ENCODE results near the gene ODAD4. TPM values are rescaled to one million over a fixed set of nuclear protein-coding genes. Genes with fewer than 3 reads are reported as not detected.

ODAD4 gene
- total RNA-seq, 1 donor from 2014 or later: 0.70 TPM

- Mint-ChIP-seq H3K4me3 (ENCODE audit: unreplicated experiment) (no peak overlapping the region), H3K9me3 (ENCODE audit: low read depth) (no peaks in the 10 kb centered on the region), H3K36me3 (ENCODE audit: low read depth) (peaks cover 50% of the 10 kb centered on the region), H3K27ac (ENCODE audit: unreplicated experiment) (peak overlapping the region; percentile 73), H3K27me3 (ENCODE audit: low read depth) (no peaks in the 10 kb centered on the region), H3K4me1 (ENCODE audit: low read depth) (peaks cover 12% of the 10 kb centered on the region)
- DNase-seq (ENCODE audit: low spot score): no peak
- no peak for TF ChIP-seq CTCF (IDR thresholded peaks at IDR 0.05)
Measured at GRCh38 chr17:41895617-41896016, 34.8 kb upstream of the ODAD4 start.

DNA sequence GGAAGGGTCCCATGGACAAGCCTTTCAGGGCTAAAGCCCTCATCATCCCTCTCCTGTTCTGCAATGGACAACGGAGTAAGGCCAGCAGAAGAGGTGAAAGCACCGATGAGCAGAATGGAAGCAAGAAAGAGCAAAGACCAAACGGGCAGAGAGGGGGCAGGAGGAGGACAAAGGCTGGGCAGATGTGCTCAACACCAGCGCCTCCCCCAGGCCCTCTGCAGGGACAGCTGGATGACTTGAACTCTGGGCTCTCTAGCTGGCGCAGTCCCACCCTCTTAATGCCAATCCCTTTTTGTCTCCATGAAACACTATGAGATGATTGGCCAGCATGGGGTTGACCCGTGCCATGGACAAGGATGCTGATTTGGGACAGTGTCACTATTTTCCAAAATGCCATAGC lies 33.7 kb upstream of the ODAD4 start:
- Mint-ChIP-seq H3K36me3 (ENCODE audit: low read depth) (peaks cover 57% of the 10 kb centered on the region), H3K9me3 (ENCODE audit: low read depth) (no peaks in the 10 kb centered on the region), H3K4me3 (ENCODE audit: unreplicated experiment) (no peak overlapping the region), H3K4me1 (ENCODE audit: low read depth) (peaks cover 12% of the 10 kb centered on the region), H3K27me3 (ENCODE audit: low read depth) (no peaks in the 10 kb centered on the region), H3K27ac (ENCODE audit: unreplicated experiment) (no peak overlapping the region)
- DNase-seq (ENCODE audit: low spot score): no peak
- no peak for TF ChIP-seq CTCF (IDR thresholded peaks at IDR 0.05)

- Mint-ChIP-seq H3K27ac (ENCODE audit: unreplicated experiment) (no peak overlapping the region), H3K4me3 (ENCODE audit: unreplicated experiment) (no peak overlapping the region), H3K27me3 (ENCODE audit: low read depth) (no peaks in the 10 kb centered on the region), H3K36me3 (ENCODE audit: low read depth) (peaks cover 47% of the 10 kb centered on the region), H3K4me1 (ENCODE audit: low read depth) (no peaks in the 10 kb centered on the region), H3K9me3 (ENCODE audit: low read depth) (no peaks in the 10 kb centered on the region)
- no peak for DNase-seq (ENCODE audit: low spot score)
- no peak for TF ChIP-seq CTCF (IDR thresholded peaks at IDR 0.05)
Measured at GRCh38 chr17:41901646-41902045, 28.8 kb upstream of the ODAD4 start.

DNA sequence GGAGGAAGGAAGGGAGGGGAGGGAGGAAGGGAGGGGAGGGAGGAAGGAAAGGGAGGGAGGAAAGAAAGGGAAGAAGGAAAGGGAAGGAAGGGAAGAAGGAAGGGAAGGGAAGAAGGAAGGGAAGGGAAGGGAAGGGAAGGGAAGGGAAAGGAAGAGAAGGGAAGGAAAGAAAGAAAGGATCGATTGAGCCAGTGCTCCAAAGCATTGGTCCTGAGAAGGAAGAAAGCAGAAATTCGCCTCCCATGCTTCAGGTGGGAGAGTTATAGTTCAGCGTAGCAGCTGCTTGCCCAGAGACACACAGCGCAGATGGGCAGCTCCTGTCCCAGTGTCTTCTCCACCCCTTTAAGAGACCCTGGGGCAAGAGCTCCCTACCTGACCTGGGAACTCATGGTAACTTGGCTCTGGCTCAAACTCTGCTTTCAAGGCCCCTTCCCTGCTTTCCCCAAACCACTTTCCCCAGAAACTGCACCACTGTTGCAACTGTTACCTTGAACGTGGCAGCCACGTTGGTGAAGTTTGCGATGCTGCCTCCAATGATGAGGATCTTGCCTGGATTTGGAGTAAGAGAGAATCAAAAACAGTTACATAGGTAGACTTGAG lies 26.1 kb upstream of the ODAD4 start:
- no peak overlapping the region for H3K27ac Mint-ChIP-seq (ENCODE audit: unreplicated experiment)
- H3K4me1 Mint-ChIP-seq (ENCODE audit: low read depth): peaks cover 14% of the 10 kb centered on the region
- DNase-seq (ENCODE audit: low spot score): no peak
- H3K9me3 Mint-ChIP-seq (ENCODE audit: low read depth): no peaks in the 10 kb centered on the region
- no peak overlapping the region for H3K4me3 Mint-ChIP-seq (ENCODE audit: unreplicated experiment)
- H3K27me3 Mint-ChIP-seq (ENCODE audit: low read depth): no peaks in the 10 kb centered on the region
- no peak for TF ChIP-seq CTCF (IDR thresholded peaks at IDR 0.05)
- peaks cover 39% of the 10 kb centered on the region for H3K36me3 Mint-ChIP-seq (ENCODE audit: low read depth)

DNA sequence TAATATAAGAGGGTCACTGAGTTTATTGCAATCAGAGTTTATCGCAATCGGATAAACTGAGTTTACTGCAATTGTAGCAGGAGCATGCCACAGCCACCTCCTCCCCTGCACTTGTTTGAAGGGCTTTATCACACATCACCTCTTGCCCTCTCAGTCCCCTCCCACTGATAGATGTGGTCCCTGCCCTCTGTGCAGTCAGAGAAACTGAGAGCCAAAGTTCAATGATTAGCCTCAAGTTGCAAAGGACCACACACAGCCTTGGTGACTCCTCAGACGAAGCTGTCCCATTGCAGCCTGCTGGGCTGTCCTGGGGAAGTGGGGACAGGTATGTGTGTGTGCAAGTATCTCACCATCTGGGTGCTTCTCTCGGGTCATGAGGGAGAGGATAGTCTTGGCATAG lies 25.2 kb upstream of the ODAD4 start:
- H3K27me3 Mint-ChIP-seq (ENCODE audit: low read depth): no peaks in the 10 kb centered on the region
- peaks cover 44% of the 10 kb centered on the region for H3K36me3 Mint-ChIP-seq (ENCODE audit: low read depth)
- peaks cover 18% of the 10 kb centered on the region for H3K4me1 Mint-ChIP-seq (ENCODE audit: low read depth)
- no peaks in the 10 kb centered on the region for H3K9me3 Mint-ChIP-seq (ENCODE audit: low read depth)
- H3K4me3 Mint-ChIP-seq (ENCODE audit: unreplicated experiment): no peak overlapping the region
- no peak for DNase-seq (ENCODE audit: low spot score)
- no peak for TF ChIP-seq CTCF (IDR thresholded peaks at IDR 0.05)
- no peak overlapping the region for H3K27ac Mint-ChIP-seq (ENCODE audit: unreplicated experiment)
